CD14-positive monocyte (primary cell): ENCODE data around the gene PALM2AKAP2. TPM values are rescaled to one million over a fixed set of nuclear protein-coding genes. Genes with fewer than 3 reads are reported as not detected.

Experiments used
- DNase-seq, 3 donors: peaks; one replicate each; pipeline ENCODE4 v3.0.0-alpha.2; 2011 to 2022
- H2AFZ ChIP-seq: 2 replicates; pipeline ENCODE4 v1.6.0; 2012; ENCODE audit warnings: mild to moderate bottlenecking, low read depth, low read length, inconsistent platforms; ENCODE audit not compliant: insufficient read depth, poor library complexity, severe bottlenecking
- H3K27ac ChIP-seq, 2 donors: 1 replicate in 1 of 2; 2 replicates in 1 of 2; pipeline ENCODE4 v1.5.1; 2012 to 2013; ENCODE audit warnings: low read length in 2 of 2, control low read depth in 1 of 2, inconsistent platforms in 1 of 2, low read depth in 1 of 2, mild to moderate bottlenecking in 1 of 2
- H3K27me3 ChIP-seq, 2 donors: one replicate each; pipeline versions ENCODE4 v1.6.0 to v1.6.1; 2011 to 2013; ENCODE audit warnings: low read length in 2 of 2; ENCODE audit not compliant: control insufficient read depth in 2 of 2, insufficient read depth in 2 of 2
- H3K36me3 ChIP-seq, 2 donors: replicated peaks in 1 of 2; 1 replicate in 1 of 2; 2 replicates in 1 of 2; pipeline versions ENCODE4 v1.5.1 to v1.6.1; 2012 to 2013; ENCODE audit warnings: low read length in 2 of 2, control low read depth in 1 of 2, inconsistent platforms in 1 of 2, mild to moderate bottlenecking in 1 of 2; ENCODE audit not compliant: insufficient read depth in 2 of 2, control insufficient read depth in 1 of 2
- H3K4me1 ChIP-seq, 2 donors: 1 replicate in 1 of 2; 2 replicates in 1 of 2; pipeline versions ENCODE4 v1.5.1 to v1.6.1; 2012 to 2013; ENCODE audit warnings: low read length in 2 of 2, control low read depth in 1 of 2, inconsistent platforms in 1 of 2, mild to moderate bottlenecking in 1 of 2, moderate library complexity in 1 of 2; ENCODE audit not compliant: insufficient read depth in 2 of 2, control insufficient read depth in 1 of 2
- H3K4me2 ChIP-seq: replicated peaks from 2 replicates; pipeline ENCODE3; 2012; ENCODE audit warnings: low read length, moderate library complexity, mild to moderate bottlenecking; ENCODE audit not compliant: poor library complexity, severe bottlenecking; ENCODE audit errors: extremely low read depth
- H3K4me3 ChIP-seq, 3 experiments: fragments of 200-600 bp in 1 of 3; sonication (generic) in 1 of 3; replicated peaks in 1 of 3; 1 replicate in 2 of 3; 2 replicates in 1 of 3; pipeline ENCODE4 v1.5.1; 2011 to 2013; ENCODE audit warnings: low read length in 3 of 3, mild to moderate bottlenecking in 3 of 3, control low read depth in 2 of 3, low read depth in 2 of 3, inconsistent platforms in 1 of 3, moderate library complexity in 1 of 3
- H3K79me2 ChIP-seq: 2 replicates; pipeline ENCODE4 v1.6.0; 2012; ENCODE audit warnings: mild to moderate bottlenecking, control low read depth, inconsistent platforms, low read length, moderate library complexity; ENCODE audit not compliant: insufficient read depth
- H3K9ac ChIP-seq: 2 replicates; pipeline ENCODE4 v1.6.0; 2017; ENCODE audit warnings: low read length, mild to moderate bottlenecking; ENCODE audit not compliant: insufficient read depth, poor library complexity, severe bottlenecking
- H3K9me3 ChIP-seq, 2 donors: replicated peaks in 1 of 2; 1 replicate in 1 of 2; 2 replicates in 1 of 2; pipeline versions ENCODE4 v1.5.1 to v1.6.1; 2012 to 2013; ENCODE audit warnings: low read length in 2 of 2, control low read depth in 1 of 2; ENCODE audit not compliant: control insufficient read depth in 1 of 2, insufficient read depth in 1 of 2
- H4K20me1 ChIP-seq: 2 replicates; pipeline ENCODE4 v1.6.0; 2012; ENCODE audit warnings: mild to moderate bottlenecking, low read length, control low read depth, moderate library complexity; ENCODE audit not compliant: insufficient read depth
- H3K27ac Mint-ChIP-seq, 7 donors: one replicate each; pipeline ENCODE4 v1.8.0; 2020; ENCODE audit warnings: mild to moderate bottlenecking in 7 of 7, mixed read lengths in 7 of 7, moderate library complexity in 6 of 7, inconsistent platforms in 2 of 7
- H3K27me3 Mint-ChIP-seq, 3 donors: one replicate each; pipeline ENCODE4 v1.8.0; 2021 to 2022; ENCODE audit warnings: low read depth in 3 of 3, mild to moderate bottlenecking in 3 of 3, mixed read lengths in 3 of 3, moderate library complexity in 3 of 3, inconsistent platforms in 1 of 3
- H3K36me3 Mint-ChIP-seq, 2 donors: one replicate each; pipeline ENCODE4 v1.8.0; 2020; ENCODE audit warnings: mixed read lengths in 2 of 2, inconsistent platforms in 1 of 2, mild to moderate bottlenecking in 1 of 2
- H3K4me1 Mint-ChIP-seq: one replicate; pipeline ENCODE4 v1.8.0; 2020; ENCODE audit warnings: mild to moderate bottlenecking, mixed read lengths
- H3K4me3 Mint-ChIP-seq, 2 donors: one replicate each; pipeline ENCODE4 v1.8.0; 2020; ENCODE audit warnings: mild to moderate bottlenecking in 2 of 2, mixed read lengths in 2 of 2, moderate library complexity in 1 of 2
- H3K9me3 Mint-ChIP-seq, 7 donors: one replicate each; pipeline ENCODE4 v1.8.0; 2020 to 2022; ENCODE audit warnings: mixed read lengths in 7 of 7, mild to moderate bottlenecking in 6 of 7, moderate library complexity in 6 of 7, inconsistent platforms in 2 of 7
- WGBS: methylation state at CpG from one replicate; pipeline ENCODE4 v1.1.5; 2013; ENCODE audit warnings: missing lambda C conversion rate; ENCODE audit not compliant: insufficient coverage; 5-methylcytosine and 5-hydroxymethylcytosine counted together
- intact Hi-C, 2 donors: fragments of 100-400 bp; cut with micrococcal nuclease; formaldehyde crosslinking; loops; one replicate each; pipeline versions ENCODE4 v1.15.0 to v1.15.1; 2023
- polyA plus RNA-seq, 3 donors: library from polyadenylated mRNA; depleted of rRNA in 1 of 3; unstranded in 2 of 3; stranded (reverse) in 1 of 3; fragments of 300-500 nt in 2 of 3; fragments of >200 nt in 1 of 3; fragmentation: Illumina TruSeq in 2 of 3; gene quantifications; 1 replicate in 2 of 3; 2 replicates in 1 of 3; pipeline ENCODE4 v1.2.3, GENCODE V29; 2012 to 2021
- TF ChIP-seq, protein P1 (sequence below): fragments of 200-600 bp; IDR thresholded peaks from one replicate; pipeline ENCODE4 v1.8.0; 2022; ENCODE audit warnings: antibody characterized with exemption, mild to moderate bottlenecking

Gene PALM2AKAP2
- polyA plus RNA-seq, 3 donors: not detected

DNA sequence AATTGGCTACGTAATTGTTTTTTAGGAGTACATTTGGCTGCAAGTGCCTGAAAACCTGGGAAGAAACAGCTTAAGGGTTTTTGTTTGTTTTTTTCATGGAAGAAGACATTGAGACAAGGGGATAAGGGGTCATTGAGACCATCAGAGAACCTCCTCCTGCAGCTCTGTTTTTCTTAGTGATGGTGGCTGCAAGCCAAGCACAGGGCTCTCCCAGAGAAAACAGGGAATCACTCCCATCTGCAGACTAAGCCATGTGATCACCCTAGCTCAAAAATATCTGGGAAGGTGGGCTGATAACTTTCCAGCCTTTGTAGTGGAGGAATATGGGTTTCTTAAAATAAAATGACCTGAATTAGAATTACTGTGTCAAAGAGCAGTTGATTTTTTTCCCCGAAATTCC, 25.1 kb downstream of the PALM2AKAP2 start:
- H3K27ac ChIP-seq: no peak overlapping the region
- no peak overlapping the region for H3K4me3 ChIP-seq
- H3K9me3 ChIP-seq: peaks cover 0 to 4% of the 10 kb centered on the region in 2 donors
- peaks cover 0 to 10% (median 5%) of the 10 kb centered on the region in 7 donors for H3K9me3 Mint-ChIP-seq
- H3K36me3 Mint-ChIP-seq: no peaks in the 10 kb centered on the region
- H3K4me3 Mint-ChIP-seq: no peak overlapping the region
- H3K27me3 ChIP-seq: peaks cover 8 to 9% of the 10 kb centered on the region in 2 donors
- no peak overlapping the region for H3K4me2 ChIP-seq
- no peak overlapping the region for H3K9ac ChIP-seq
- H4K20me1 ChIP-seq: no peaks in the 10 kb centered on the region
- no peaks in the 10 kb centered on the region for H3K4me1 Mint-ChIP-seq
- no peak overlapping the region for H2AFZ ChIP-seq
- intact Hi-C loops: no loop called here
- no peak overlapping the region for H3K27ac Mint-ChIP-seq
- no CpG with 5 or more reads among the region's 2 CpGs for WGBS
- no peak for DNase-seq
- peaks cover 7 to 8% (median 7%) of the 10 kb centered on the region in 3 donors for H3K27me3 Mint-ChIP-seq
- H3K4me1 ChIP-seq: no peaks in the 10 kb centered on the region
- TF ChIP-seq, protein P1, sequence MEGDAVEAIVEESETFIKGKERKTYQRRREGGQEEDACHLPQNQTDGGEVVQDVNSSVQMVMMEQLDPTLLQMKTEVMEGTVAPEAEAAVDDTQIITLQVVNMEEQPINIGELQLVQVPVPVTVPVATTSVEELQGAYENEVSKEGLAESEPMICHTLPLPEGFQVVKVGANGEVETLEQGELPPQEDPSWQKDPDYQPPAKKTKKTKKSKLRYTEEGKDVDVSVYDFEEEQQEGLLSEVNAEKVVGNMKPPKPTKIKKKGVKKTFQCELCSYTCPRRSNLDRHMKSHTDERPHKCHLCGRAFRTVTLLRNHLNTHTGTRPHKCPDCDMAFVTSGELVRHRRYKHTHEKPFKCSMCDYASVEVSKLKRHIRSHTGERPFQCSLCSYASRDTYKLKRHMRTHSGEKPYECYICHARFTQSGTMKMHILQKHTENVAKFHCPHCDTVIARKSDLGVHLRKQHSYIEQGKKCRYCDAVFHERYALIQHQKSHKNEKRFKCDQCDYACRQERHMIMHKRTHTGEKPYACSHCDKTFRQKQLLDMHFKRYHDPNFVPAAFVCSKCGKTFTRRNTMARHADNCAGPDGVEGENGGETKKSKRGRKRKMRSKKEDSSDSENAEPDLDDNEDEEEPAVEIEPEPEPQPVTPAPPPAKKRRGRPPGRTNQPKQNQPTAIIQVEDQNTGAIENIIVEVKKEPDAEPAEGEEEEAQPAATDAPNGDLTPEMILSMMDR: no peak
- H3K36me3 ChIP-seq: no peaks in the 10 kb centered on the region
- no peaks in the 10 kb centered on the region for H3K79me2 ChIP-seq

DNA sequence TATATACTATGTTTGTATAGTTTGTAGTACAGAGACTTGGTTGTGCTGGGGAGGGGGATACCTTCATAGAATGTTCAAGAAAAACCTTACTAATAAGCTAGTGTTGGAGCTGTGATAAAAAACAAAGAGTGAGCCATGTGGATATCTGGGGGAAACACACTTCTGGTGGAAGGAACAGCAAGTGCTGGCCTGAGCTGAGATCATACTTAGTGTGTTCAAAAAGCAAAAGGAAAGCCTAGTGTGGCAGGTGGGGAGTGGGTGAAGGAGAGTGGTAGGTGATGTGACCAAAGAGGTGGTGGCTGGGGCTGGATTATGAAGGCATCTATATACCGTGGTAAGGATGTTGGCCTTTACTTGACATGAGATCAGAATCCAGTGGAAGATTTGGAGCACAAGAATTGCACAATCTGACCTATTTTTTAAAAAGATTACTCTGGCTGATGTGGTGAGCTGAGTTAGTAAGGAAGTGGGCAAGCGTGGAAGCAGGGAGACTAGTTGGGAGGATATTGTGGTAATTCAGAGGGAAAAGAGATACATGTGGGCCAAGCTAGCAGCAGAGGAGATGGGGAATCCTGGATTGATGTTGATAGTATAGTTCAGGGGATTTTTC, 26.6 kb downstream of the PALM2AKAP2 start:
- intact Hi-C loops: no loop called here
- H3K4me1 Mint-ChIP-seq: no peaks in the 10 kb centered on the region

More for the DNA sequence above, 26.6 kb downstream of the PALM2AKAP2 start:
- H3K27me3 ChIP-seq: peaks cover 4 to 9% of the 10 kb centered on the region in 2 donors
- Mint-ChIP-seq H3K27me3 (peaks cover 9 to 11% (median 9%) of the 10 kb centered on the region in 3 donors), H3K9me3 (peaks cover 0 to 10% (median 5%) of the 10 kb centered on the region in 7 donors), H3K36me3 (no peaks in the 10 kb centered on the region), H3K27ac (no peak overlapping the region), H3K4me3 (no peak overlapping the region)
- TF ChIP-seq, protein P1: no peak
- no peak overlapping the region for H3K4me3 ChIP-seq
- H3K9ac ChIP-seq: no peak overlapping the region
- H3K36me3 ChIP-seq: no peaks in the 10 kb centered on the region
- no peak overlapping the region for H3K4me2 ChIP-seq
- H3K79me2 ChIP-seq: no peaks in the 10 kb centered on the region
- peaks cover 0 to 4% of the 10 kb centered on the region in 2 donors for H3K9me3 ChIP-seq
- H3K4me1 ChIP-seq: no peaks in the 10 kb centered on the region
- H3K27ac ChIP-seq: no peak overlapping the region
- no peaks in the 10 kb centered on the region for H4K20me1 ChIP-seq
- no peak overlapping the region for H2AFZ ChIP-seq
- WGBS: 52% methylated on average over 2 of the region's 2 CpGs
- DNase-seq: no peak
